Measurements from ENCODE around the gene ZNF827. TPM values are rescaled to one million over a fixed set of nuclear protein-coding genes. Genes with fewer than 3 reads are reported as not detected.

The ZNF827 gene
- polyA plus RNA-seq, 1 donor from 2014 or later, result 12.1 TPM

GRCh38 chr4:145822181-145822580, 116.4 kb downstream of the ZNF827 start:
- H3K9me2 ChIP-seq (ENCODE audit: insufficient read depth, low read length), result no peaks in the 10 kb centered on the region
- no peaks in the 10 kb centered on the region for H4K20me1 ChIP-seq (ENCODE audit: insufficient read depth)
- H3K36me3 ChIP-seq (ENCODE audit: insufficient read depth, low read length), result no peaks in the 10 kb centered on the region
- no peaks in the 10 kb centered on the region for H3F3A ChIP-seq (ENCODE audit: insufficient read depth, low read length, poor library complexity, severe bottlenecking)
- H3K27me3 ChIP-seq (ENCODE audit: insufficient read depth, low read depth, low read length), result no peaks in the 10 kb centered on the region
- TF ChIP-seq MXI1 (conservative IDR thresholded peaks at IDR 0.05; ENCODE audit: poor library complexity, severe bottlenecking) (no peak), TAF1 (IDR thresholded peaks at IDR 0.05; ENCODE audit: low read depth) (no peak), SMC3 (conservative IDR thresholded peaks at IDR 0.05; ENCODE audit: poor library complexity) (no peak), CTCF (IDR thresholded peaks at IDR 0.05; ENCODE audit: poor library complexity, severe bottlenecking) (no peak), EZH2 (IDR thresholded peaks at IDR 0.05; ENCODE audit: borderline replicate concordance, insufficient read depth, low read length, poor library complexity, severe bottlenecking) (no peak), REST (IDR thresholded peaks at IDR 0.05; ENCODE audit: borderline replicate concordance) (no peak), RAD21 (conservative IDR thresholded peaks at IDR 0.05) (no peak), EP300 (conservative IDR thresholded peaks at IDR 0.05; ENCODE audit: poor library complexity, severe bottlenecking) (no peak), POLR2AphosphoS5 (IDR thresholded peaks at IDR 0.05) (no peak)
- no peaks in the 10 kb centered on the region for H3K79me2 ChIP-seq (replicated peaks; ENCODE audit: insufficient read depth, low read length)
- H3K27ac ChIP-seq (ENCODE audit: low read length), result no peak overlapping the region
- H3K9me3 ChIP-seq (ENCODE audit: low read length), result no peaks in the 10 kb centered on the region
- H2AFZ ChIP-seq (ENCODE audit: low read depth, low read length), result no peak overlapping the region
- H3K4me3 ChIP-seq (ENCODE audit: low read length), result no peak overlapping the region
- H3K9ac ChIP-seq (ENCODE audit: low read length), result no peak overlapping the region
- H3K4me2 ChIP-seq (ENCODE audit: low read length), result no peak overlapping the region

GRCh38 chr4:145821766-145822165, 116.9 kb downstream of the ZNF827 start:
- no peaks in the 10 kb centered on the region for H3K9me3 ChIP-seq (ENCODE audit: low read length)
- H3K4me2 ChIP-seq (ENCODE audit: low read length), result no peak overlapping the region
- no peak overlapping the region for H3K9ac ChIP-seq (ENCODE audit: low read length)
- no peaks in the 10 kb centered on the region for H3K36me3 ChIP-seq (ENCODE audit: insufficient read depth, low read length)
- H3K79me2 ChIP-seq (replicated peaks; ENCODE audit: insufficient read depth, low read length), result no peaks in the 10 kb centered on the region
- H3K27me3 ChIP-seq (ENCODE audit: insufficient read depth, low read depth, low read length), result no peaks in the 10 kb centered on the region
- TF ChIP-seq EP300 (conservative IDR thresholded peaks at IDR 0.05; ENCODE audit: poor library complexity, severe bottlenecking) (no peak), TAF1 (IDR thresholded peaks at IDR 0.05; ENCODE audit: low read depth) (no peak), SMC3 (conservative IDR thresholded peaks at IDR 0.05; ENCODE audit: poor library complexity) (no peak), CTCF (IDR thresholded peaks at IDR 0.05; ENCODE audit: poor library complexity, severe bottlenecking) (no peak)
- H3K4me3 ChIP-seq (ENCODE audit: low read length), result no peak overlapping the region
- no peaks in the 10 kb centered on the region for H3K9me2 ChIP-seq (ENCODE audit: insufficient read depth, low read length)
- no peaks in the 10 kb centered on the region for H3F3A ChIP-seq (ENCODE audit: insufficient read depth, low read length, poor library complexity, severe bottlenecking)
- H3K27ac ChIP-seq (ENCODE audit: low read length), result no peak overlapping the region
- H2AFZ ChIP-seq (ENCODE audit: low read depth, low read length), result no peak overlapping the region
- no peaks in the 10 kb centered on the region for H4K20me1 ChIP-seq (ENCODE audit: insufficient read depth)

Measured in neural cell (in vitro differentiated cells).